ENCODE data around the gene PDIA5. TPM values are rescaled to one million over a fixed set of nuclear protein-coding genes. Genes with fewer than 3 reads are reported as not detected.

PDIA5 gene
- total and polyA plus RNA-seq, 9 donors, result 11.2 to 58.3 (median 24.3) TPM

GRCh38 chr3:123068601-123069381 is 2.0 kb downstream of the PDIA5 start:
- no peak for DNase-seq
- Histone ChIP-seq H3K27me3 (no peaks in the 10 kb centered on the region), H3K36me3 (no peaks in the 10 kb centered on the region), H3K4me3 (no peak overlapping the region), H3K4me1 (ENCODE audit: insufficient read depth) (peaks cover 26% of the 10 kb centered on the region), H3K9me3 (no peaks in the 10 kb centered on the region), H3K27ac (no peak overlapping the region)
- TF ChIP-seq POLR2A (IDR thresholded peaks at IDR 0.05) (no peak), CTCF (IDR thresholded peaks at IDR 0.05) (no peak), EP300 (IDR thresholded peaks at IDR 0.05) (no peak)
- intact Hi-C loops (cut with DNase I), result no loop called here
- 80 to 82% (median 81%) methylated on average over 12 of the region's 12 CpGs for WGBS, 3 donors

GRCh38 chr3:123070510-123070909 is 3.7 kb downstream of the PDIA5 start:
- Histone ChIP-seq H3K9me3 (no peaks in the 10 kb centered on the region), H3K4me1 (ENCODE audit: insufficient read depth) (peaks cover 26% of the 10 kb centered on the region), H3K27ac (no peak overlapping the region), H3K36me3 (no peaks in the 10 kb centered on the region), H3K27me3 (no peaks in the 10 kb centered on the region), H3K4me3 (no peak overlapping the region)
- TF ChIP-seq CTCF (IDR thresholded peaks at IDR 0.05) (no peak), EP300 (IDR thresholded peaks at IDR 0.05) (no peak), POLR2A (IDR thresholded peaks at IDR 0.05) (no peak)
- intact Hi-C loops (cut with DNase I), result no loop called here
- no peak for DNase-seq
- WGBS, 3 donors, result 42 to 49% (median 43%) methylated on average over 8 of the region's 8 CpGs

- Histone ChIP-seq H3K27me3 (no peaks in the 10 kb centered on the region), H3K27ac (peak overlapping the region in 1 of 2 donors; percentile 43), H3K9me3 (no peaks in the 10 kb centered on the region), H3K36me3 (no peaks in the 10 kb centered on the region), H3K4me1 (ENCODE audit: insufficient read depth) (peaks cover 26% of the 10 kb centered on the region), H3K4me3 (no peak overlapping the region)
- WGBS, 3 donors, result 6 to 12% (median 11%) methylated on average over 5 of the region's 5 CpGs
- no peak for DNase-seq
- TF ChIP-seq EP300 (IDR thresholded peaks at IDR 0.05), result no peak
- TF ChIP-seq POLR2A (IDR thresholded peaks at IDR 0.05), result no peak
- TF ChIP-seq CTCF (IDR thresholded peaks at IDR 0.05), result no peak
- intact Hi-C loops (cut with DNase I), result no loop called here
Observed at GRCh38 chr3:123071146-123071545, 4.3 kb downstream of the PDIA5 start.

GRCh38 chr3:123071581-123071980 is 4.8 kb downstream of the PDIA5 start:
- peak in 1 of 5 donors; percentile 28 for DNase-seq
- Histone ChIP-seq H3K36me3 (no peaks in the 10 kb centered on the region), H3K4me3 (no peak overlapping the region), H3K27me3 (no peaks in the 10 kb centered on the region), H3K27ac (peak overlapping the region; percentile 43 to 52), H3K9me3 (no peaks in the 10 kb centered on the region), H3K4me1 (ENCODE audit: insufficient read depth) (peaks cover 26% of the 10 kb centered on the region)
- no peak for TF ChIP-seq EP300 (IDR thresholded peaks at IDR 0.05)
- no peak for TF ChIP-seq CTCF (IDR thresholded peaks at IDR 0.05)
- no peak for TF ChIP-seq POLR2A (IDR thresholded peaks at IDR 0.05)
- 65 to 79% (median 72%) methylated on average over 7 of the region's 7 CpGs for WGBS, 3 donors
- intact Hi-C loops (cut with DNase I), result no loop called here
